Measurements from ENCODE around the gene PCBD1.

- TF ChIP-seq CTCF (IDR thresholded peaks at IDR 0.05; ENCODE audit: low read length) (no peak), EZH2 (optimal IDR thresholded peaks at IDR 0.05; ENCODE audit: low read depth, low read length) (no peak)
These were observed 10.7 kb upstream of the PCBD1 start for GRCh38 chr10:70899096-70899495.

All from MM.1S (cell line).